Lower lobe of right lung (tissue), 2 donors: ENCODE data around the gene CCDC85C. TPM values are rescaled to one million over a fixed set of nuclear protein-coding genes. Genes with fewer than 3 reads are reported as not detected.

Experiments used
- ATAC-seq, 2 donors: fragments of 200-7000 bp; cut with Tn5 transposase; one replicate each; pipeline ENCODE4 v1.9.1; 2020 to 2022; ENCODE audit warnings: mild to moderate bottlenecking in 2 of 2, moderate library complexity in 2 of 2
- DNase-seq: peaks from one replicate; pipeline ENCODE4 v3.0.0-alpha.2; 2020
- H3K27ac ChIP-seq: fragments of 200-600 bp; one replicate; pipeline ENCODE4 v1.8.0; 2022
- H3K27me3 ChIP-seq: fragments of 200-600 bp; one replicate; pipeline ENCODE4 v1.8.0; 2022; ENCODE audit warnings: low read depth
- H3K36me3 ChIP-seq: fragments of 200-600 bp; one replicate; pipeline ENCODE4 v1.8.0; 2022; ENCODE audit warnings: mild to moderate bottlenecking
- H3K4me1 ChIP-seq: fragments of 200-600 bp; one replicate; pipeline ENCODE4 v1.8.0; 2022
- H3K4me3 ChIP-seq: fragments of 200-600 bp; one replicate; pipeline ENCODE4 v1.8.0; 2022; ENCODE audit warnings: mild to moderate bottlenecking
- H3K9me3 ChIP-seq: fragments of 200-600 bp; one replicate; pipeline ENCODE4 v1.8.0; 2022
- CTCF ChIP-seq: fragments of 200-600 bp; IDR thresholded peaks from one replicate; pipeline ENCODE4 v1.8.0; 2022; ENCODE audit warnings: antibody characterized with exemption, mild to moderate bottlenecking
- intact Hi-C: fragments of 100-400 bp; cut with DNase I; formaldehyde crosslinking; loops from one replicate; pipeline ENCODE4 v1.11.0; 2022
- total RNA-seq: library from RNA; stranded (reverse); fragmentation: NEBNext Ultra II Directional; extraction: Animal tissue kit (Norgen Biotek cat#: 25700); gene quantifications from one replicate; pipeline ENCODE4 v1.2.1, GENCODE V29; 2021
- donor health status: DM: no; HTN: yes; CAD: no; lungs with severe emphysema.

CCDC85C gene
- total RNA-seq, 1 donor from 2014 or later, result 15.3 TPM

- H3K27ac ChIP-seq, result no peak overlapping the region
- peaks cover 100% of the 10 kb centered on the region for H3K36me3 ChIP-seq
- H3K9me3 ChIP-seq, result no peaks in the 10 kb centered on the region
- no peak overlapping the region for H3K4me3 ChIP-seq
- DNase-seq (no peak), ATAC-seq (no peak)
- intact Hi-C loops, result no loop called here
- H3K27me3 ChIP-seq, result no peaks in the 10 kb centered on the region
- no peak for TF ChIP-seq CTCF
- no peaks in the 10 kb centered on the region for H3K4me1 ChIP-seq
Measured at GRCh38 chr14:99503848-99504453, 100.1 kb downstream of the CCDC85C start.

GRCh38 chr14:99502989-99503421 is 101.0 kb downstream of the CCDC85C start:
- DNase-seq (no peak), ATAC-seq (no peak)
- no peaks in the 10 kb centered on the region for H3K9me3 ChIP-seq
- no peak overlapping the region for H3K4me3 ChIP-seq
- no peaks in the 10 kb centered on the region for H3K4me1 ChIP-seq
- H3K36me3 ChIP-seq, result peaks cover 100% of the 10 kb centered on the region
- H3K27me3 ChIP-seq, result no peaks in the 10 kb centered on the region
- intact Hi-C loops, result no loop called here
- no peak for TF ChIP-seq CTCF
- H3K27ac ChIP-seq, result no peak overlapping the region

- Histone ChIP-seq H3K27me3 (no peaks in the 10 kb centered on the region), H3K4me1 (no peaks in the 10 kb centered on the region), H3K27ac (no peak overlapping the region), H3K9me3 (no peaks in the 10 kb centered on the region), H3K4me3 (no peak overlapping the region), H3K36me3 (peaks cover 100% of the 10 kb centered on the region)
- DNase-seq, result no peak
- TF ChIP-seq CTCF, result no peak
- intact Hi-C loops, result no loop called here
- ATAC-seq, result no peak
Measured at GRCh38 chr14:99497894-99498293, 106.1 kb downstream of the CCDC85C start.

- Histone ChIP-seq H3K27me3 (no peaks in the 10 kb centered on the region), H3K4me1 (no peaks in the 10 kb centered on the region), H3K27ac (no peak overlapping the region), H3K9me3 (no peaks in the 10 kb centered on the region), H3K36me3 (peaks cover 100% of the 10 kb centered on the region), H3K4me3 (no peak overlapping the region)
- intact Hi-C loops, result no loop called here
- ATAC-seq (no peak), DNase-seq (no peak)
- TF ChIP-seq CTCF, result no peak
Measured at GRCh38 chr14:99497341-99497740, 106.7 kb downstream of the CCDC85C start.

- Histone ChIP-seq H3K27me3 (no peaks in the 10 kb centered on the region), H3K4me3 (no peak overlapping the region), H3K27ac (no peak overlapping the region), H3K4me1 (peaks cover 46% of the 10 kb centered on the region), H3K9me3 (no peaks in the 10 kb centered on the region), H3K36me3 (no peaks in the 10 kb centered on the region)
- no peak for TF ChIP-seq CTCF
- DNase-seq, result no peak
- ATAC-seq, result no peak
- intact Hi-C loops, result no loop called here
Measured at GRCh38 chr14:99484106-99484505, 119.9 kb downstream of the CCDC85C start.
